Measurements from ENCODE around the gene FXYD7.

FXYD7 gene

GRCh38 chr19:35143818-35144217 is 763 bp downstream of the FXYD7 start:
- Histone ChIP-seq H3K9me3 (ENCODE audit: low read length) (no peaks in the 10 kb centered on the region), H3K9ac (ENCODE audit: low read length) (no peak overlapping the region), H3K4me2 (ENCODE audit: low read length) (no peak overlapping the region), H3K27ac (ENCODE audit: low read depth, low read length, poor library complexity, severe bottlenecking) (no peak overlapping the region), H4K20me1 (ENCODE audit: insufficient read depth, low read length) (no peaks in the 10 kb centered on the region), H3K36me3 (ENCODE audit: insufficient read depth, low read length) (no peaks in the 10 kb centered on the region), H3K27me3 (ENCODE audit: insufficient read depth, low read length) (no peaks in the 10 kb centered on the region), H3F3A (ENCODE audit: insufficient read depth, low read length) (no peaks in the 10 kb centered on the region; the same call in 1 of the 2 replicates), H3K4me3 (ENCODE audit: low read depth, low read length, poor library complexity, severe bottlenecking) (no peak overlapping the region), H3K4me1 (ENCODE audit: insufficient read depth, low read length, severe bottlenecking) (peaks cover 15% of the 10 kb centered on the region), H3K9me2 (ENCODE audit: low read depth, low read length) (no peaks in the 10 kb centered on the region), H2AFZ (ENCODE audit: low read length) (no peak overlapping the region), H3K79me2 (ENCODE audit: insufficient read depth, low read length) (no peaks in the 10 kb centered on the region)
- TF ChIP-seq EZH2 (IDR thresholded peaks at IDR 0.05; ENCODE audit: borderline replicate concordance, low read length) (no peak), CTCF (IDR thresholded peaks at IDR 0.05; ENCODE audit: low read length) (no peak)

DNA sequence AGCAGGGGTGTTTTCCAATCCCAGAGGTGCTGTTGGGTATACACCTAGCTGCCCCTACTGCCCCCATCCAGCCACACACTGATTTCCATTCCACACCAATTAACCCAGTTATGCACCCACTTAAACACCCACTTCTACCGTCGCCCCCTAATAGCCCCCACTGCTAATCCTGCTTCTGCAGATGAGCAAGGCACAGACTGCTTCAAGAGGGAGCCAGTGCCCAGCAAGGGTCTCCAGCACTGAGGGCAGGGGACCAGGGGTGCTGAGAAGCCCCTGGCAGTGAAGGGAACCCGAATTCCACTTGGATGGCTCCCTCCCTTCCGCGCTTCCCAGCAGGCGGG is 1.2 kb downstream of the FXYD7 start:
- no peaks in the 10 kb centered on the region for H4K20me1 ChIP-seq (ENCODE audit: insufficient read depth, low read length)
- H3F3A ChIP-seq (ENCODE audit: insufficient read depth, low read length), result no peaks in the 10 kb centered on the region; the same call in 1 of the 2 replicates
- H3K27ac ChIP-seq (ENCODE audit: low read depth, low read length, poor library complexity, severe bottlenecking), result no peak overlapping the region
- H3K36me3 ChIP-seq (ENCODE audit: insufficient read depth, low read length), result no peaks in the 10 kb centered on the region
- no peaks in the 10 kb centered on the region for H3K9me3 ChIP-seq (ENCODE audit: low read length)
- no peak overlapping the region for H3K9ac ChIP-seq (ENCODE audit: low read length)
- H3K4me2 ChIP-seq (ENCODE audit: low read length), result no peak overlapping the region
- H2AFZ ChIP-seq (ENCODE audit: low read length), result no peak overlapping the region
- no peaks in the 10 kb centered on the region for H3K79me2 ChIP-seq (ENCODE audit: insufficient read depth, low read length)
- H3K27me3 ChIP-seq (ENCODE audit: insufficient read depth, low read length), result no peaks in the 10 kb centered on the region
- no peak overlapping the region for H3K4me3 ChIP-seq (ENCODE audit: low read depth, low read length, poor library complexity, severe bottlenecking)
- H3K4me1 ChIP-seq (ENCODE audit: insufficient read depth, low read length, severe bottlenecking), result peaks cover 15% of the 10 kb centered on the region
- no peaks in the 10 kb centered on the region for H3K9me2 ChIP-seq (ENCODE audit: low read depth, low read length)
- TF ChIP-seq EZH2 (IDR thresholded peaks at IDR 0.05; ENCODE audit: borderline replicate concordance, low read length) (no peak), CTCF (IDR thresholded peaks at IDR 0.05; ENCODE audit: low read length) (no peak)

DNA sequence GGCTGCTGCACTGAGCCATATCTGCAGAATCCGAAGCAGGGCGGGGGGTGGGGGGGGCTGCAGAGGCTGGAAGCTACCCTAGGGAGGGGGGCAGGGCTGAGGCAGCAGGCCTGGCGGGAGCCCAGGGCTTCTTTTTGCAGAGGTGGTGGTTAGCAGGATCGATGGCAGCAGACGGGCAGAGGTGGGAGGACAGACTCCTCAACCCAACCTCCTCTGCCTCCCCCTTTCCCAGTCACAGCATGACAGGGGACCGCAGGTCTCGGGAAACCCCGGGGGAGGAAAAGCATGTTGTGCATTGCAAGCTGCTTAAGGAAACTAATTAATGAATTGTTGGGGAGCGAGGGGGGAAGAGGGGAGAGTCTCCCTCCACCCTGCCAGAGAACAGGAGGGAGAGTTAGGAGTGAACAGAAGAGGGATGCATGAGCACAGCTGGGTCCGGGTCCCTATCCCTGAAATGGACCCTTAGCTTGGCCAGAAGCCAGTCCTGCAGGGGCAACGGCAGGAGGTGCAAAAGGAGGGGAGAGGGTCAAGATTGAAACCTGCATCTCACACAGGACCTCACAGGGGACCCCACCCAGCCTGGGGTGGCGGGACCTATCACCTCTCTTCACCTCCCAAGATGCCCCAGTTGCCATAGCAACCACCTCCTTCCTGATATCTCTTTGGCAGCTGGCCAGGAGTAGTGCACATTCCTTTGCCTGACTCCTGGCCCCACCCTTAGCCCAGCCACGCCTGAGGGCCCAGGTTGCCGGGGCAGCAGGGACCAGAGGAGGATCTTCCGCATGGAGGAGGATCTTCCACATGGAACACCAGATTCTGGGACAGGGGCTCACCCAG is 1.8 kb downstream of the FXYD7 start:
- Histone ChIP-seq H3K4me1 (ENCODE audit: insufficient read depth, low read length, severe bottlenecking) (peaks cover 15% of the 10 kb centered on the region), H3K27ac (ENCODE audit: low read depth, low read length, poor library complexity, severe bottlenecking) (no peak overlapping the region), H3K79me2 (ENCODE audit: insufficient read depth, low read length) (no peaks in the 10 kb centered on the region), H3K9ac (ENCODE audit: low read length) (no peak overlapping the region), H3K4me3 (ENCODE audit: low read depth, low read length, poor library complexity, severe bottlenecking) (no peak overlapping the region), H3K27me3 (ENCODE audit: insufficient read depth, low read length) (no peaks in the 10 kb centered on the region), H2AFZ (ENCODE audit: low read length) (no peak overlapping the region), H3K36me3 (ENCODE audit: insufficient read depth, low read length) (no peaks in the 10 kb centered on the region), H3K9me3 (ENCODE audit: low read length) (no peaks in the 10 kb centered on the region), H4K20me1 (ENCODE audit: insufficient read depth, low read length) (no peaks in the 10 kb centered on the region), H3K9me2 (ENCODE audit: low read depth, low read length) (no peaks in the 10 kb centered on the region), H3K4me2 (ENCODE audit: low read length) (no peak overlapping the region), H3F3A (ENCODE audit: insufficient read depth, low read length) (no peaks in the 10 kb centered on the region; the same call in 1 of the 2 replicates)
- TF ChIP-seq EZH2 (IDR thresholded peaks at IDR 0.05; ENCODE audit: borderline replicate concordance, low read length), result no peak

Data from OCI-LY1 (cell line).